GM18909 (cell line): ENCODE data around the gene GANAB.
A peak's percentile ranks its signal among the peaks of the same experiment; 100 is the strongest.
"Not testable (repeated sequence)": the region's sequence is repeated elsewhere in the genome, so short reads cannot be mapped to it uniquely, and the experiment has no call there.

Source experiments
- ATAC-seq: cut with Tn5 transposase; IDR thresholded peaks from one replicate; pipeline ENCODE4 v1.9.1; 2021; ENCODE audit warnings: mild to moderate bottlenecking; ENCODE audit not compliant: unreplicated experiment, poor library complexity

Gene GANAB

DNA sequence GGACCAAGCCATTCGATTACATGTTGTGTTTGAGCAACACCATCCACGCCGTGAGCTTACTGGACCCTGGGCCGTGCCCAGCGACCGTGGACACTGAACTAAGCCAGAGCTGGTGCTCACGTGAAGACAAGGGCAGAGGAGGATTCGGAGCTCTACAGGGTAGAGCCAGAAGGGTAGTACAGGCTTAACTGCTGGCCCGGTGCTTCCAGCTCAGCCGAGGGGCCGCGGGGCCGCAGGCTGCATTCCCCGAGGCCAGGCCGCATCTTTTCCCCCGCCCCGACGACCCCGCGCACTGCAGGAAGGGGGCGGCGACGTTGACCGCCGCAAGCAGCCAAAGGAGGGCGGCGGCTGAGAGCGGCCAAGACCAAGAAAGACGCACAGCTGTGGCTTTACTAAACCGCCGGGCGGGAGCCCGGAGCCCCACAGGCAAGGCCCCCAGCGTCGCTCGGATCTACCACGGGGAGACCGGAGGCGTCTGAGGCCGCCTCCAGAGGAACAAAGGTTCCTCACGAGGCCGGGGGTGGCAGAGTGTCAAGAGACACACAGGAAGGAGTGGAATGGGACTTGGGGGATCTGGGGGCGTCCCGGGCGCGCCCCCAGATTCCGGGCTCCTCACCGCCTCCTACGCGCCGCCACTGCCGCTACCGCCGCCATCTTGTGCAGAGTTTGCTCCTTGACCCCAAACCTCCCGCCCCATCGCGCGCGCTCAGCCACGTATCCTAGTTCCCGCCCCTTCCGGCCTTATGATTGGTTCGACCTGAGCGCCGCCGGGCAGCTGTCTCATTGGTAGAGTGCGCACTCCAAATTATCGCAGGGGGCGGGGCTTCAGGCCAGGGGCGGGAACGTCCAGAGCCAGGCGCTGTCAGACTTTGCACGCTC lies at the start of gene GANAB:
GANAB (minus strand) TSS at position 668 of the 879 bp plus-strand sequence; CDS start at position 654, 14 bp downstream.
- peak; percentile 96 for ATAC-seq

DNA sequence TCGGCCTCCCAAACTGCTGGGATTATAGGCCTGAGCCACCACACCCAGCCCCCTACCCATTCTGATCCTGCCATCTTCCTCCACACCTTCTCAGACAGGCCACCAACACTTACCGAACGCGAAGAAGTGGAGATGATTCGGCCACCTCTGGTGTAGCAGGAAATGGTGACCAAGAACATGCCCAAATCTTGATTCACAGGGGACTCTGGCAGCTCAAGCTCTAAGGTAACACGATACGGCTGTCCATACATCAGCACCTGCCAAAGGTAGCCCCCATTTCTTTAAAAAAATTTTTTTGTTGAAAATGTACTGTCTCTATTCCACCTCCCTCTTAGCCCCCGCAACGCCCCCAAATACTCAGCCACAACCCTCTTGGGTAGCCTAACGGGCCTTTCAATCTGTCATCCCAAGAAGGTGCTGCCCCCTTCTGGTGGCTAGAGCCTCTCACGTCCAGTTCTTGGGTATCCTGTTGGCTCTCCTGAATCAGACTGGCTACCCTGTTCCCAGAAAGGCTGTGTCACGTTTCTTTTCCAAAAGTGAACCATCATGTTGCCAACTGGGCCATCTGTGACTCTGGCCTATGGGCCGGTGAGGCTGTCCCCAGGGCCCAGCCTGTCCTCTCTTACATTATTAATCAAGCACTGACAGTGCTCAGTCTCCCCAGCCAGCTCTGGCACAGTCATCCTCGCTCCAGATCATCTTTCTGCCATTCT lies 48.2 kb upstream of the GANAB start:
- no peak for ATAC-seq

DNA sequence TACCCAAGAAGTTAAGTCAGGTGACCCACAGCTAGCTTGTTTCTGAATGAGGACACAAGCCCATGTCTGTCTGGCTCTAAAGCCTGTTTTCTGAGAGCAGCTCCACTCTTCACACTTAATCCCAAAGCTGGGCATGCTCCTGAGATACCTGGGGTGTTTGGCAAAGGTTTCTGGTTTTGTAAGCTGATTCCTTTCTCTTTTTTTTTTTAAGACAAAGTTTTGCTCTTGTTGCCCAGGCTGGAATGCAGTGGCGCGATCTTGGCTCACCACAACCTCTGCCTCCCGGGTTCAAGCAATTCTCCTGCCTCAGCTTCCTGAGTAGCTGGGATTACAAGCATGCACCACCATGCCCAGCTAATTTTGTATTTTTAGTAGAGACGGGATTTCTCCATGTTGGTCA lies 47.2 kb upstream of the GANAB start:
- not testable (repeated sequence) for ATAC-seq

DNA sequence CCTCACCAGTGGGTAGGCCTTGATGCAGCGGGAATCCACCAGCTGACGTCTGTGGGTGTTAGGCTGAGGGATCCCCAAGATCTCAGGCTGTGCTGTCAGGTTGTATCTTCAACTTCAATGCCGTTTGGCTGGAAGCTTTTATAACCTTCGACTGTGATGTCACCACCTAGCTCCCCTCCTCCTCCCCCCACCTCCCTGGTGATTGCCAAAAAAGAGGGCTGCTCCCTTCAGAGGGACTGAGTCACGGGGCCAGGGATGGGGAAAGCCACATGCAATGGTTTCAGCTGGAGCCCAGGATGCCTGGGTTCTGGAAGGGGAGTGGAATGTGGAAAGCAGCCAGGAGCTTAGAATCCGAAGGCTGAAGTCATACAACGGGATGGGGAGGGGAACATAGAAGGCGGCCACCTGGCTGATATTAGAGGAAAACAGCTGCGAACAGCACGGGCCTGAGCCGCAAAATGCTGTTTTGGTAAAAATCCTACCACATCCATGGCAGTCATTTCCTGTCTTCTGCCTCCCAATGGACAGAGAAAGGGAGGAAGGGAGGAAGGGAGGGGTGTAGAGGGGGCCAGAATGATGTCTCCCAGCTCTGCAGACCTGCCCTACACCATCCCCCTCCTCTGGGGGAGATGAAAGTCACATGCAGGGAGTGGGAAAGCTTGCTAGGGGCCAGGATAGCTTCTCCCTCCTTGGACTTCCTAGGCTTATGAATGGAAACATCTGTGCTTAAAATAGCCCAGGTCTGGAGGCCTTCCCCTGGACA lies 43.2 kb upstream of the GANAB start, which contains the start of gene LRRN4CL:
LRRN4CL (minus strand) TSS at position 110 of the 763 bp plus-strand sequence. CDS start 1,022 bp downstream, outside the sequence.
- no peak for ATAC-seq

DNA sequence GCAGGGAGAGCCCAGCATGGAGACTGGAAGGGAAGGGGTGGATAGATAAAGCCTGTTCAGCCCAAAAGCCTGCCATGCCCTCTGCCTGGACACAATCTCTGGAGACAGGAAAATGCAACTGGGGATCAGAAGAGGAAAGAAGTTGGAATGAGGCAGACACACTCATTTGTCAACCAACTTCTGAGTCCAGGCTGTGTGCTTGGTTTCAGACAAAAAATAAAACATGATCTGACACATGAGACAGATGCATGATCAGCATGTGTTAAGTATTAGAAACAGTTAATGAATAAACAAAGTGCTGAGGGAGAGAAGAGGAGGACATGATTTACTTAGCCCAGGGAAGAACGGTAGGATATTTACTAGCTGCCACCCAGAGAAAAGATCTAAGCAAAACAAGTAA lies 42.1 kb upstream of the GANAB start:
- ATAC-seq, result no peak

DNA sequence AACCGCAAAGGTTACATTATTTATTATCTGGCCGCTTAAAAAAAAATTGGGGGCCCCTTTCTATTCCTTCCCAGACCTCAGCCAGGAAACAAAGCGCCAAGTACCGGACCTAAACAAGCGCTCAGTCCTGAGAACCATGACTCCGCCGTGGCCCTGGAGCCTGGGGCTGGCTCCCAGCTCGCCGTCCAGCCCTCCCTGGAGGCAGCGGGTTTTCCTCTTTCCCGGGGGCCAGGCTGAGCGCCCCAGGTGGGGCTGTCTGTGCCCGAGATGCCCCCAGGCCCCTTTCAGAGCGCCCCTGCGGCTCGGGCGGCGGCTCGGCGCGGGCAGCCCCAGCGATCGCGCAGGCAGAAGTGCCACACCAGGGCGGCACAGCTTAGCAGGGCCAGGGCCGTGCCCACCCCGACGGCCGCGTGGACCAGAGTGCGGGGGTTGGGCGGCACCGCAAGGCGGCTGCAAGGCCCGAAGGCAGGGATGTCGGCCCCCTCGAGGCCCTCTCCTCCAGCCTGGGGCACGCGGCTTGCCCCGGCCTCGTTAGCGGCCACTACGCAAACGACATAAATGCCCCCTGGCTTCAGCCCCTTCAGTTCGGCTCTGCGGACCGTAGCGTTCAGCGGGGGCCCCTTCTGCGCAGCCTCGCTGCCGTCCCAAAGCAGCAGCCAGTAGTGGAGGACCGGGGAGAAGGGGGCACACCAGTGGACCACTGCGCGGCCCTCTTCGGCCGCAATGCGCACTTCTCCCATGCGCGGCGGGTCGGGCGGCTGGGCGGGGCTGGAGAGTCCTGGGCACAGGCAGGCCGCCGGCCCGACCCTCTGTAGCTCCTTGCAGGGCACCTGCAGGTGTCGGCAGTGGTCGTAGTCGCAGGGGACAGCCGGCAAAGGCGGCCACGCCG lies 41.3 kb upstream of the GANAB start:
- no peak for ATAC-seq

DNA sequence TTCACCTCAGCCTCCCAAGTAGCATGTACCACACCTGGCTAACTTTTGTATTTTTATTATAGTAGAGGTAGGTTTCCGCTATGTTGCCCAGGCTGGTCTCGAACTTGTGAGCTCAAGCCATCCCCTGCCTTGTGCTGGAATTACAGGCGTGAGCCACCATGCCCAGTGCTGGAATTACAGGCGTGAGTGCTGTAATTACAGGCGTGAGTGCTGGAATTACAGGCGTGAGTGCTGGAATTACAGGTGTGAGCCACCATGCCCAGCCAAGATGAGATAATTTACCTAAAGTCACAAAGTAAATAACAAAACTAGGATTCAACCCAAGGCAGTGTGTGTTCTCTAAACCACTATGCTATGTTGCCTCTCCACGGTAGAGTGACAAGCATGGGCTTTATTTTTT lies 36.1 kb upstream of the GANAB start:
- no peak for ATAC-seq

DNA sequence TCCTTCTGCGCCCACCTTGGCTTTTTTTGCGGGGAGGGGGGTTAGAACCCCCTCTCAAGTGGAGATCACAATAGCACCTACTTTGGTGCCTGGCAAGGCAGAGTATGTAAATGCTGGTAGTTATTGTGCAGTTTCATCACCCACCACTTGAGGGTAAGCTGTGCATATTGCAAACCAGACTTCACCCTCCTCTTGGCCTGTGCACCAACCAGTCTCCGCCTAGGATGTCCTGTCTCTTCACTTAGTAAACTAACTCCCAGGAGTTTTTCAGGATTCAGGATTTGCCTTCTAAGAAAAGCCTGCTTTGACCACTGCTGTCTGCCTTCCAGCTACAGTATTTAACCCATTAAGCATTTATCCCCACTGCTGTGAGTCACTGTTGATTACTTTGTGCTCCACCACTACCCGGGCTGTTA lies 34.4 kb upstream of the GANAB start:
- no peak for ATAC-seq

DNA sequence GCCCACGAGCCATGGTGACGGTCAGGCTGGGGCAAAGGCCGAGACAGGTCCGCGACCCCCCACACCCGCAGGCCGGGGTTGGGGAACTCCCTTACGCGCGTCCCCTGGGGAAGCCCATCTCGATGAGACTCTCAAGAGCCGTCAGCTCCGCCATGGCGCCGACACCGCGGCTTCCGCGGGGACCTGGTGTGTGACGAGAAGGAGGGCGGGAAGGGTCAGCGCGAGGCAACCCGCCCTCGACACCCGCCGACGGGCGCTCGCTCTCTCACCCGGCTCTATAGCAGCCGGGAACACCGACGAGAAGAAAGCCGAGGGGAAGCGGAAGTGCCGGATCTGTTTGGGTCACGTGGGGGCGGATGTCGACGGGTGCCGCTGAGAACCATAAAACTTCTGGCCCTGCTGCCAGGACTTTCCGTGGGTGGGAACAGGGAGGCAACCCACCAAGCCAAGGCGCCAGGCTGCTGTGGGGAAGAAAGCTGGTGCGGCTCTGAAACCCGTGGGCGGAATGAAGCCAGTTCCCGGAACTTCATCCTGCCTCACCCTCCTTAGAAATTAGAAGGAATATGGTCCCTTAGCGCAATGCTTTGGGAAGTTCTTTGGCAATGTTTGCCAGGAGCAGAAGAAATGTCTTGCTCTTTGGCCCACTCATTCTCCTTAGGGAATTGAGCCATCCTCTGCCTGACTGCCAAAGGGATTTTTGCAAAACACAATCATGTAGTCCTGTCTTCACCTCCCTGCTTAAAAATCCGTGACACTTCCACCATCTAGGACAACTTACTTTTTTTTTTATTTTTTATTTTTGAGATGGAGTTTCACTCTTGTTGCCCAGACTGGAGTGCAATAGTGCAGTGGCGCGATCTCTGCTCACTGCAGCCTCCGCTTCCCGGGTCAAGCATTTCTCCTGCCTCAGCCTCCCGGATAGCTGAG lies 32.6 kb upstream of the GANAB start, which contains the start of gene UBXN1:
UBXN1 (minus strand) TSS at position 304 of the 927 bp plus-strand sequence; CDS start at position 154, 150 bp downstream.
- peak; percentile 69 for ATAC-seq

DNA sequence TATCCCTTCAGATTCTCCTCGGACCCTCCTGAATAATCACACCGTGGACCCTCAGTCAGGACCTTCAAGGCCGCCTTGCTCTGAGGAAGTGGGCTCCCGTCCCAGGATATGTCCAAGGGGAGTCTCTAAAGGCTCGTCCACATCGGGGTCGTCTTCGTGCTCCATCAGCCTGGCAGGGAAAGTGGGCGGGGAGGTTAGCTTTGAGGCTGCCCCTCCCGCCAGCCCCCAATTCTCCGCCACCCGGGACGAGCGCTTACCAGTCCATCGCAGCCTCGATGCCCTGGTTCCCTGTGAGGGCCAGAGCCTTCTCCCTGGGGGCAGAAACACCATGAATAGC lies 32.0 kb upstream of the GANAB start:
- ATAC-seq, result no peak

DNA sequence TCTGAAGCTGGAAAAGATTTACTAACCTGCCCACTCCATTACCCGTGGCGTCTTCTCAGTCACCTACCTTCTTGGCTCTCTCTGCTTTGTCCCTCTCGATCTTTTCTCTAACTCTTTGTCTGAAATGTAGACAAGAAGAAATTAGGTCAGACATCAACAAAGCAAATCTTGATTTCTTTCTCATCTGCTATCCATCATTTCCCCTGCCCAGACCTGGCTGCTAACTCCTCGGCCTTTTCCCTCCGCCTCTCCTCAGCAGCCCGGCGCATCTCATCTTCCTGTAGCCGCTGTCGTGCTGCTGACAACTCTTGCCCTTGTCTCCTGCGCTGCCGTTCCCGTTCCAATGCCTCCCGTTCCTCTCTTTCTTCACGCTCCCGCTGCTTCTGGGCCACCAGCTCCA lies 31.3 kb upstream of the GANAB start:
- no peak for ATAC-seq

DNA sequence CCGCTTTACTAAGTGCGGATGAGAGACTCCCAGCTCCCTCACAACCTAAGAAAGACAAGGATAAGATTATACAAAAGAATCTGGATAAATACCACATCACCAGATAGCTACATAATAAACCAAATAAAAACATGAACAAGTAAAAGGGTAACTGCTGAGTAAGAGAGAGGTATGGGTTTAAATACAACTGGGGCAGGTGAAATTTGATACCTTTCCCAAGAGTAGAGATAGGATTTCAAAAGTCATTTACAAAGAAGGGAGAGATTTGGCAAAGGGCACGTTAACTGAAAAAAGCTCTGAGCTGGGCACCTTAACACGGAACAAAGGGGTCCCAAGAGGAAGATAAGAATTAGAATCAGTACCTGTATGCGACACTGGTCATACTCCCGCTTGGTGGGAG lies 30.7 kb upstream of the GANAB start:
- ATAC-seq, result no peak

DNA sequence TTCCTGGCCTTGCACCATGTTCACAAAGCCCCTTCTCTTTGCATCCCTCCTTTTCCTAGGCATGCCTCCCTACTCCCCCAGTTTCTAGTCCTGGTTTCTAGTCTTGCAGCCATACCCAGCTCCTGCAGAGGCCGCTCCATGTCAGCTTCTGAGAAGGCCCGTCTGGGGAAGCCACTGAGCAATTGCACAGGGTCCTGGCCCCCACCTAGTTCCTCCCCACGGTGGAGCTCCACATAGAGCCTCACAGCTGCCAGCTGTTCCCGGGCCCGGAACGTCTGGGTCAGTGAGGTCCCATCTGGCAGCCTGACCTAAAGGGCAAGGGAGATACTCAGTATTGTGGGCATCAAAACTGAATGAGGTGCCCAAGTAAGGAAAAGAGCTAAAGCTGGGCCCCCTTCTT lies 30.3 kb upstream of the GANAB start:
- no peak for ATAC-seq

DNA sequence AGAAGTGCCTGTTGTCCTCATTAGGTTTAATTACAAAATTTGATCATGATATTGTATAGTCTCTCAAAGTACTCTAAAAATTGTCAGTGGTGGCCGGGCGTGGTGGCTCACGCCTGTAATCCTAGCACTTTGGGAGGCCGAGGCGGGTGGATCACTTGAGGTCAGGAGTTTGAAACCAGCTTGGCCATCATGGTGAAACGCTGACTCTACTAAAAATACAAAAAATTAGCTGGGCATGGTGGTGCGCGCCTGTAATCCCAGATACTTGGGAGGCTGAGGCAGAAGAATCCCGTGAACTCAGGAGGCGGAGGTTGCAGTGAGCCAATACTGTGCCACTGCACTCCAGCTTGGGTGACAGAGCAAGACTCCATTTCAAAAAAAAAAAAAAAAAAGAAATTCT lies 29.0 kb upstream of the GANAB start:
- not testable (repeated sequence) for ATAC-seq

DNA sequence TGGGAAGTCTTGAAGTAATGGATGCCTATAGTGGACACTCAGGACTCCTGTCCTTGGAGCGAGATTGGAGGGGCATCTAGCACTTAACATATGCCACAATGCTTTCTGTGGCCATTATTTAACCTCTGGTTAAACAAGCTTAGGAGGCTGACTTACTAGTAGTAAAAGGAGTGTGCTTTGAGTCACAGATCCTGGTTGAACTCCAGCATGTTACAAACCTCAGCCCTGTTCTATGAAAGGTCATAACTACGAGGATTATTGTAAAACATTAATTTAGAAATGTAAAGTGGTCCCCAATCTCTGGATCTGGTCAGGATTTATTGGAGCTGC lies 26.7 kb upstream of the GANAB start:
- no peak for ATAC-seq

DNA sequence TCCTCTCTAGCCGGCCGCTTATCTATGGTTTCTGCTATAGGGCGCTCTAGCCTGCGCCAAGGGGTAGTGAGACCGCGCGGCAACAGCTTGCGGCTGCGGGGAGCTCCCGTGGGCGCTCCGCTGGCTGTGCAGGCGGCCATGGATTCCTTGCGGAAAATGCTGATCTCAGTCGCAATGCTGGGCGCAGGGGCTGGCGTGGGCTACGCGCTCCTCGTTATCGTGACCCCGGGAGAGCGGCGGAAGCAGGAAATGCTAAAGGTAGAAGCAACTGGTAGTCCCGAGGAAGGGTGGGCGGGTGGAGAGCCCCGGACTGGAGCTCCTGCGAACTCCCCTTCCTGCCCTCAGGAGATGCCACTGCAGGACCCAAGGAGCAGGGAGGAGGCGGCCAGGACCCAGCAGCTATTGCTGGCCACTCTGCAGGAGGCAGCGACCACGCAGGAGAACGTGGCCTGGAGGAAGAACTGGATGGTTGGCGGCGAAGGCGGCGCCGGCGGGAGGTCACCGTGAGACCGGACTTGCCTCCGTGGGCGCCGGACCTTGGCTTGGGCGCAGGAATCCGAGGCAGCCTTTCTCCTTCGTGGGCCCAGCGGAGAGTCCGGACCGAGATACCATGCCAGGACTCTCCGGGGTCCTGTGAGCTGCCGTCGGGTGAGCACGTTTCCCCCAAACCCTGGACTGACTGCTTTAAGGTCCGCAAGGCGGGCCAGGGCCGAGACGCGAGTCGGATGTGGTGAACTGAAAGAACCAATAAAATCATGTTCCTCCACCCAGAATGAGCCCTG lies 25.4 kb upstream of the GANAB start, which contains the start of the genes LBHD1 and UQCC3:
LBHD1 (minus strand) TSS at position 660 of the 782 bp plus-strand sequence. CDS start 2,236 bp downstream, outside the sequence.
UQCC3 (plus strand) TSS at position 66 of the 782 bp plus-strand sequence; CDS start at position 139, 73 bp downstream.
- peak; percentile 55 for ATAC-seq

DNA sequence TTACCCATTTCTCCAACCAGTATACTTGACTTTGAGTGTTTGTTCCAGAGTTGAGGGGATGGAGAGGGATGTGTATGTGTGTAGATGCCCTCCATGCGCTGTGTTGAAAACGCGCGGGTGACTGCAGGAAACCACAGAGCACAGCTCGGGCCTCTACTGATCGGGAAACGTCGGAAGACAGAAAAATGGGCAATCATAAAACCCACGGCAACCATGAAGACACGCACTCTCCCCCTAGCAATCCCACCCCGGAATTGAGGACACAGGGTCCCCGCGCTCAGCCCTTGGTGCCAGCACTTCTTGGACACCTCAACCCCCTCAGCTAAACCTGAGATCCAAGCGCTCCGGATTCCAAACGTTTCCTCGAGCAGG lies 24.8 kb upstream of the GANAB start:
- ATAC-seq, result peak; percentile 9
